ENCODE data around the gene ZNF669. TPM values are rescaled to one million over a fixed set of nuclear protein-coding genes. Genes with fewer than 3 reads are reported as not detected.

Gene ZNF669
- 11.2 and 11.8 TPM in 2 replicates for total RNA-seq

GRCh38 chr1:247103859-247104591 is at the start of gene ZNF669:
Gene ZNF669 (minus strand): TSS chr1:247104356. CDS start chr1:247104199, 157 bp downstream.

GRCh38 chr1:247078258-247079140 is 25.7 kb downstream of the ZNF669 start, which contains the start of gene ZNF670:
Gene ZNF670 (minus strand): TSS chr1:247078811. CDS start chr1:247078596, 215 bp downstream.

Other genes starting within 250 kb of the ZNF669 start
- gene AHCTF1, start 172.4 kb downstream of the ZNF669 start, total RNA-seq, result 32.5 and 41.6 TPM in 2 replicates
- gene ZNF695, start 96.3 kb downstream of the ZNF669 start, total RNA-seq, result 2.2 and 4.0 TPM in 2 replicates
- 3.7 and 3.9 TPM in 2 replicates for gene ZNF670, start 25.5 kb downstream of the ZNF669 start, total RNA-seq
- gene ZNF124, start 67.7 kb upstream of the ZNF669 start, total RNA-seq, result 29.0 and 38.5 TPM in 2 replicates
- 0.12 TPM in 1 of 2 replicates, not detected in the other for gene VN1R5, start 151.7 kb upstream of the ZNF669 start, total RNA-seq
- 17.8 and 20.1 TPM in 2 replicates for gene ZNF496, start 227.5 kb upstream of the ZNF669 start, total RNA-seq